Subcutaneous abdominal adipose tissue (tissue), 5 donors: ENCODE measurements around the gene SCN7A.
"Not testable (repeated sequence)": the region's sequence is repeated elsewhere in the genome, so short reads cannot be mapped to it uniquely, and the experiment has no call there.

Experiments used
- H3K27ac ChIP-seq: one replicate; pipeline ENCODE4 v1.7.0; 2013; ENCODE audit warnings: low read depth, mild to moderate bottlenecking, inconsistent platforms, low read length, moderate library complexity
- H3K27me3 ChIP-seq, 5 donors: one replicate each; pipeline ENCODE4 v1.7.0; 2013; ENCODE audit warnings: low read length in 5 of 5, inconsistent platforms in 1 of 5; ENCODE audit not compliant: control insufficient read depth in 5 of 5, insufficient read depth in 4 of 5
- H3K36me3 ChIP-seq, 5 donors: one replicate each; pipeline ENCODE4 v1.7.0; 2013; ENCODE audit warnings: low read length in 5 of 5; ENCODE audit not compliant: control insufficient read depth in 5 of 5, insufficient read depth in 5 of 5
- H3K4me1 ChIP-seq, 5 donors: one replicate each; pipeline ENCODE4 v1.7.0; 2013; ENCODE audit warnings: low read length in 5 of 5, mild to moderate bottlenecking in 3 of 5, moderate library complexity in 1 of 5; ENCODE audit not compliant: control insufficient read depth in 5 of 5, insufficient read depth in 5 of 5
- H3K4me3 ChIP-seq, 5 donors: one replicate each; pipeline ENCODE4 v1.7.0; 2013; ENCODE audit warnings: low read length in 5 of 5, low read depth in 1 of 5
- H3K9ac ChIP-seq, 5 donors: one replicate each; pipeline ENCODE4 v1.7.0; 2013; ENCODE audit warnings: low read length in 5 of 5, mild to moderate bottlenecking in 4 of 5, moderate library complexity in 3 of 5
- H3K9me3 ChIP-seq, 5 donors: one replicate each; pipeline ENCODE4 v1.7.0; 2013; ENCODE audit warnings: low read length in 5 of 5; ENCODE audit not compliant: control insufficient read depth in 5 of 5
- donor health status: healthy.
- donor health status: healthy.
- donor health status: healthy.
- donor health status: healthy.
- donor health status: healthy.

Gene SCN7A

DNA sequence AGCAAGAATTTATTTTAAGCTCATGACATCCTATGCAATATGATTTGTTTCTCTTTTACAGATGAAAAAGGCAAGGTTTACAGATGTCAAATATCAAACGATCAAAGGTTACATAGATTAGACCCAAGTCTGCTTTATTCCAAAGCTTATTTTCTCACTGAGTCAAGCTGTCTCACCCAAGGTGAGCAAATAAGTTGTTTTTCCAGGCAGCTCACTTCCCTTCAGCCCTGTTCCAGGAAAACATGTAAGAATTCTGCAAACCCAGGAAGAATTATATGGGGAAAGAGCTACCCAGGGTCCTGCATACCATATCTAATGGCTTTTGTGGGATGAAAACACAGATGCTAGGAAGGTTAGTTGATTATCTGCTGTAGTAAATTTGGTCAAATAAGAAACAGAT, 60.6 kb downstream of the SCN7A start:
- no peak overlapping the region for H3K4me3 ChIP-seq
- H3K4me1 ChIP-seq, result peaks cover 0 to 4% (median 0%) of the 10 kb centered on the region in 5 donors
- H3K27me3 ChIP-seq, result no peaks in the 10 kb centered on the region
- H3K27ac ChIP-seq, result no peak overlapping the region
- H3K36me3 ChIP-seq, result no peaks in the 10 kb centered on the region
- no peaks in the 10 kb centered on the region for H3K9me3 ChIP-seq
- H3K9ac ChIP-seq, result no peak overlapping the region

DNA sequence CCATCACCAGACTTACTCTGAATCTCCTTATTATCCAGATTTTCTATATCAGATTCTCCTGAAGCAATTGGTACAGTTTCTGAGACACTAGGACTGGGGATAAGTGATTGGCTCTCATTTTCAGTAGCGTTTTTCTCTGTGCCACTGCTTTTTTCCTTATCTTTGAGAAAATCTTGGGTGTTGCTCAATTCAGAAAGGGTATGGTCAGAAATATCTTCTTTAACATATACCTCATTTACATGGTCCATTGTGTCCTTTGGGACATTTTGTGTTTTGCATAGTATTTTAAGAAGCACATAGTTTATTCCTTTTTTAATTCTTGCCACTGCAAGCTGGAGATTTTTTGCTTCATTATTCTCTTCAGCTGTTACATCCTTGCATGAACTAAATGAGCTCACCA, 61.7 kb downstream of the SCN7A start:
- H3K36me3 ChIP-seq, result no peaks in the 10 kb centered on the region
- H3K27me3 ChIP-seq, result no peaks in the 10 kb centered on the region
- no peaks in the 10 kb centered on the region for H3K9me3 ChIP-seq
- H3K9ac ChIP-seq, result no peak overlapping the region
- no peak overlapping the region for H3K4me3 ChIP-seq
- H3K4me1 ChIP-seq, result peaks cover 0 to 4% (median 0%) of the 10 kb centered on the region in 5 donors
- H3K27ac ChIP-seq, result no peak overlapping the region

DNA sequence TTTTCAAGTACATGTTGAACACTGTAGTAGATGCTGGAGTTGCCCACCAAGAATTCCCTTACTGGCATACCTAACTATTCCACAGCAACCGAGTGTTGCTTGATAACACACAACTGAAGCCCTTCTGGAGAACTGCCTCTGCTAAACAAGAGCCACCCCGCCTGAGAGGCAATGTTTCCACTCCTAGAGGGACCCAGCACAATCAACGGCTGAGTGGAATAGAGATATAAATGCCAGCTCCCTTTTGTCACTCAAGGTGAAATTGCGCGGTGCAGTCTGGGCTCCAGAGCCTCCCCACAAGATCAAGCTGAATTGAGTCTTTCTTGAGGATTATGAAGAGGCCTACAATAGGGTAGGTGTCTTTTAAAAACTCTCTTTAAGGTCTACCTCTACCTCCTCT, 69.2 kb downstream of the SCN7A start:
- no peak overlapping the region for H3K9ac ChIP-seq
- H3K27ac ChIP-seq, result no peak overlapping the region
- no peaks in the 10 kb centered on the region for H3K4me1 ChIP-seq
- H3K4me3 ChIP-seq, result no peak overlapping the region
- no peaks in the 10 kb centered on the region for H3K36me3 ChIP-seq
- H3K9me3 ChIP-seq, result no peaks in the 10 kb centered on the region
- H3K27me3 ChIP-seq, result no peaks in the 10 kb centered on the region

DNA sequence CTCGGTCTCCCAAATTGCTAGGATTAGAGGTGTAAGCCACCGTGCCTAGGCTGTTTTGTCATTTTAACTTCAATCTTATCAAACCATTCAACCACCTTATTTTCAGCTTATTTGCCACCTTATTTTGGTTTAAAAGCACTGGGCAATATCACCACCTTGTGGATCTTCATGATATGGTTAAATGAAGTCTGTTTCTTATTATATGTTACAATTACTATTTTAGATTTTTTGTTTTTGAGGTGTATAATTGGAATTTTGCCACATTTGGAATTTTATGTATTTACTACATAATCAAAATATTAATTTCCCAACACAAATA, 74.5 kb downstream of the SCN7A start:
- H3K9me3 ChIP-seq, result no peaks in the 10 kb centered on the region
- no peaks in the 10 kb centered on the region for H3K36me3 ChIP-seq
- H3K4me3 ChIP-seq, result no peak overlapping the region
- no peaks in the 10 kb centered on the region for H3K4me1 ChIP-seq
- H3K27me3 ChIP-seq, result no peaks in the 10 kb centered on the region
- no peak overlapping the region for H3K27ac ChIP-seq
- no peak overlapping the region for H3K9ac ChIP-seq

DNA sequence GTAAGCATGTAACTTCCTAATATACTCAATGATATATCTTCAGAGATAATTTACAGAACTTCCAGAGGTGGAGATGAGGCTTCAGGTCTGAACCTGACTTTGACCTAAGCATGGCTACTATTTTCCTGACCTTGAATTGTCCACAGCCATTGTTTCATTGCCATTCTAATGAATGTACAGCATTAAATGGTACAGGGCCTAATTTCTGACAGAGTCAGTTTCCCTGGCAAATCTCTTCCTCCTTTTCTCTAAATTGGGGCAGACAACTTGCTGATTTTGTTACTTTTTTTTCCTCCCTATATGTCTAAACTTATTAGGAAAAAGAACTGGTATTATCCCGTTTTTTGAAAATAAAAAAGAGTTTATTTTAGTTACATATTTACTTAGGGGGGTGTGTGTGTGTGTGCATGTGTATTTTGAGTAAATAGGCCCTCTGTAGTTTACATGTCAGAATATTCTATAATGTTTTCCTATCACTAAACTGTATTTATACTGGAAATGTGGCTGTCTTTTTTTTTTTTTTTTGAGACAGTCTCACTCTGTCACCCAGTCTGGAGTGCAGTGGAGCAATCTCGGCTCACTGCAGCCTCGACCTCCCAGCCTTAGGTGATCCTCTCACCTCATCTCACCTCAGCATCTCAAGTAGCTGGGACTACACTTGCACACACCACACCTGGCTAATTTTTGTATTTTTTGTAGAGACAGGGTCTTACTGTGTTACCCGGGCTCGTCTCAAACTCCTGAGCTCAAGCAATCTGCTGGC, 75.0 kb downstream of the SCN7A start:
- no peaks in the 10 kb centered on the region for H3K4me1 ChIP-seq
- no peaks in the 10 kb centered on the region for H3K27me3 ChIP-seq
- H3K36me3 ChIP-seq, result no peaks in the 10 kb centered on the region
- H3K9ac ChIP-seq, result no peak overlapping the region
- no peaks in the 10 kb centered on the region for H3K9me3 ChIP-seq
- H3K27ac ChIP-seq, result no peak overlapping the region
- no peak overlapping the region for H3K4me3 ChIP-seq

DNA sequence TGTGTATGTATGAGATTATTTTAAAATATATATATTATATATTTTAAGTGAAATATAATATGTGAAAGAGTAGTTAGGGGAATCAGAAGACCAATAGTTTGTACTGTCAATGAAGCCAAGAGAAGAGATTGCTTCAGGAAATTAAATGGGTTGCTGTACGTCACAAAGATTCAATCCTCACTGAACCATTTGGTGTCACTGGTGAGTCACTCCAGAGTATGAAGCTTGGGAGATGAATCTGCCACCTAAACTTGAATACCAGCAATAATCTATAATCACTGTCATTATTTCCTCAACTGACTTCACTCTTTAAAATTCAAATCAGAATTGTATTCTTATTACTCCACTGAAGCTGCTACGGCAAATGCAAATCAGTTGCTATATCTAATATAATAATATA, 76.4 kb downstream of the SCN7A start:
- no peaks in the 10 kb centered on the region for H3K27me3 ChIP-seq
- no peaks in the 10 kb centered on the region for H3K4me1 ChIP-seq
- H3K9me3 ChIP-seq, result no peaks in the 10 kb centered on the region

DNA sequence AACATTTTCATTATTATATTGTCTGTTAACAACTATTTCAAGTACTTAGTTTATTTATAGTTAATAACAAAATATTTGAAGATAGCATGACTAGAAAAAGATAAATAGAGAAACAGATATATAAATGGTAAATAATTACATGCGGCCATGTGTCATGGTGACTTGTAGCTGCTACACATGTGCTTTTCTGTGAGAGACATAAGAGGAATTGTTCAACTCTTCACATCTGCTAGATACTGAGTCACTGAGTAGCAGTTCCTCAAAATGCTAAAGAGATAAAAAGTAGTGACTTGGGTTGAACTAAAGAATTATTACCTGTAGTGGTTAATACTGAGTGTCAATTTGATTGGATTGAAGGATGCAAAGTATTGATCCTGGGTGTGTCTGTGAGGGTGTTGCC, 80.8 kb downstream of the SCN7A start:
- Histone ChIP-seq H3K4me3 (no peak overlapping the region), H3K27me3 (no peaks in the 10 kb centered on the region), H3K4me1 (no peaks in the 10 kb centered on the region), H3K9ac (no peak overlapping the region), H3K27ac (no peak overlapping the region), H3K36me3 (no peaks in the 10 kb centered on the region), H3K9me3 (no peaks in the 10 kb centered on the region)

More for the DNA sequence above, 76.4 kb downstream of the SCN7A start:
- H3K9ac ChIP-seq, result no peak overlapping the region
- H3K27ac ChIP-seq, result no peak overlapping the region
- H3K36me3 ChIP-seq, result no peaks in the 10 kb centered on the region
- H3K4me3 ChIP-seq, result no peak overlapping the region

DNA sequence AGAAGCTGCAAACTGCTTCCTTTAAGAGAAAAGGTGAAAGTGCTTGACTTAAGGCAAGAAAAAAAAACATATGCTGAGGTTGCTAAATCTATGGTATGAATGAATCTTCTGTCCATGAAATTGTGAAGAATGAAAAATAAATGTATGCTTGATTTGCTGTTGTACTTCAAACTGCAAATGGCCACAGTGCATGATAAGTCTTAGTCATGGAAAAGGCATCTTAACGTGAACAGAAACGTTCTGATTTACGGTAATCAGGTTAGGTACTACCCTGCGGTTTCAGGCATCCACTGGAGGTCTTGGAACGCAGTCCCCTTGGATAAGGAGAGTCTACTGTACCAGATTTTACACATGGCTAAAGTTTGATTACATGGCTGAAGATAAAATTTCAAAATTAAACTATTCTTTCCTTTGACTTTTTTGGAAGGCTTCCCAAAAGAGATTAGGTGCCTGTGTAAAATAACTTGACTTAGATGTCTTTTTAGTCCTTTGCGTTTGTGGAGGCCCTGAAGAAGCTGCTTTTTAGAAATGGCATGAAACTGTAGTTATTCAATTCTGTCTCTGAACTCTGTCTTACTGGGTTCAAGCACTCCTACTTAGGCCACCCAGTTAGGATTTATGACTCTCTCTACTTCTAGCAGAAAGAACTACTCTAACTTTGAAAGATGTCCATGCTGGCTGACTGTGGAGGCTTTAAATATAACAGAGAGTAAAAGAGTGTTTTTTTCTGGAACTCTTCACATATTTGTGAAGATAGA, 82.4 kb downstream of the SCN7A start:
- Histone ChIP-seq H3K27me3 (no peaks in the 10 kb centered on the region), H3K27ac (no peak overlapping the region), H3K36me3 (no peaks in the 10 kb centered on the region), H3K9me3 (no peaks in the 10 kb centered on the region), H3K4me1 (no peaks in the 10 kb centered on the region), H3K4me3 (no peak overlapping the region), H3K9ac (no peak overlapping the region)

DNA sequence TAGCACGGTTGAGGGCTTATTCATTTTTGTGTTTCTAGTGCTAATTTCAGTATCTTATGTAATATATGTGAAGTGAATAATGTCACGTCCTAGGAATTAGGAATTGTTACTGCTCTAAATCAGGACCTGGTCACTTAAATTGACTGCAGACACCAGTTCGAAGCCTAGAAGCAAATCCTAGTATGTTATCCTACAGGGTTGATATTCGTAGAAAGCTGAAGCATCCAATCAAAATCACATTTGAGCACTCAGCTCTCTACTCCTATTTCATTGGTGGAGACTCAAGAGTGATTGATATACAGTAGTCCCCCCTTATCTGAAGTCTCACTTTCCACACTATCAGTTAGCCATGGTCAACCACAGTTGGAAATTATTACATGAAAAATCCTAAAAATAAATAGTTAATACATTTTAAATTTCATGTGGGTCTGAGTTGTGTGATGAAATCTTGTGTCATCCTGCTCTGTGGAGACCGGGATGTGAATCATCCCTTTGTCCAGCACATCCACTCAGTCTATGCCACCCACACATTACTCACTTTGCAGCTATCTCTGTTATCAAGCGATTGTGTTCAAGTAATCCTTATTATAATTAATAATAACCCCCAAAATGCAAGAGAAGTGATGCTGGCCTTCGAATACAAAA, 83.1 kb downstream of the SCN7A start:
- Histone ChIP-seq H3K27ac (no peak overlapping the region), H3K4me3 (no peak overlapping the region), H3K9me3 (no peaks in the 10 kb centered on the region), H3K9ac (no peak overlapping the region), H3K36me3 (no peaks in the 10 kb centered on the region), H3K27me3 (no peaks in the 10 kb centered on the region), H3K4me1 (no peaks in the 10 kb centered on the region)

DNA sequence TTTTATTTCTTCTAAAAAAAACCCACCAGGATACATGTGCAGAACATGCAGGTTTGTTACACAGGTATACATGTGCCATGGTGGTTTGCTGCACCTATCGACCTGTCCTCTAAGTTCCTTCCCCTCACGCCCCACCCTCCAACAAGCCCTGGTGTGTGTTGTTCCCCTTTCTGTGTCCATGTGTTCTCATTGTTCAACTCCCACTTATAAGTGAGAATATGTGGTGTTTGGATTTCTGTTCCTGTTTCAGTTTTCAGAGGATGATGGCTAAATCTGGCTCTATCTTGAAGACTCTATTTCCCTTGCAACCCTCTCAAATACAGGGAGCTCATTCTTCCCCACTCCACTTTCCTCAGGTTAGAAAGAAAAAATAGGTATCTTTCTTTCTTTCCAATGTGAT, 86.3 kb downstream of the SCN7A start:
- H3K27me3 ChIP-seq, H3K4me3 ChIP-seq, H3K36me3 ChIP-seq, H3K9me3 ChIP-seq, H3K9ac ChIP-seq, H3K4me1 ChIP-seq, H3K27ac ChIP-seq: not testable (repeated sequence)
